ENCODE results near the gene CEP57L1.

- TF ChIP-seq CTCF (IDR thresholded peaks at IDR 0.05) (no peak), POLR2A (IDR thresholded peaks at IDR 0.05) (no peak), EP300 (IDR thresholded peaks at IDR 0.05) (no peak)
These were observed 75.0 kb downstream of the CEP57L1 start for GRCh38 chr6:109170333-109170732.
